NT2/D1 (cell line): ENCODE measurements around the gene HRH3.

Experiments used
- YY1 ChIP-seq: IDR thresholded peaks from 2 replicates; pipeline ENCODE4 v1.6.1; 2011; ENCODE audit not compliant: insufficient read length, insufficient read depth
- ZNF274 ChIP-seq: IDR thresholded peaks from 2 replicates; pipeline ENCODE4 v1.6.1; 2011; ENCODE audit warnings: mild to moderate bottlenecking, low read depth, low read length

DNA sequence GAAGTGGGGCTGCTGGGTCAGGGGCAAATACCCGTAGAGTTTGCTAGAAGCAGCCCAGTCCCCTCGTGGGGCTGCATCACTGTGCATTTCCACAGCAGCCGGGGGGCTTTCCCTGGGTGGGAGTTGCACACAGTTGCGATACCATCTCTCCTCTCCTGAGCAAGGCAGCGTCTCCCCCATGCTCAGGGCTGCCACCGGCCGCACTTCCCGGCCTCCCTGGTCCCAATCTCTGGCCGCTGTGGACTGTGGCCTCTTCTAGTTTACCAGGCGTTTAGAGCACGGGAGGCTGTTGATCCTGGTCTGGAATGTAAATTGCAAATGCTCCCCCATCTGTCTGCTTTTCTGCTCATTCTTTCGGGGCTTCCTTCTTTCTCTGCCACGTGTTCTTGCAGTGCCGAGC is 49.3 kb upstream of the HRH3 start:
- TF ChIP-seq ZNF274: no peak
- no peak for TF ChIP-seq YY1
